OCI-LY1 (cell line): Measurements from ENCODE around the gene EIF2S1.

Experiments
- EZH2 ChIP-seq: fragments of 200-600 bp; sonication (generic), shearing (Covaris generic); IDR thresholded peaks from 2 replicates; pipeline ENCODE4 v1.8.0; 2017; ENCODE audit warnings: borderline replicate concordance, mixed run types, mild to moderate bottlenecking, antibody characterized with exemption, low read length, moderate library complexity, mixed read lengths
- TF ChIP-seq, protein P1 (sequence below): fragments of 200-600 bp; sonication (generic), shearing (Covaris generic); IDR thresholded peaks from 2 replicates; pipeline ENCODE4 v1.5.1; 2017; ENCODE audit warnings: mild to moderate bottlenecking, antibody characterized with exemption, low read length, moderate library complexity, mixed read lengths

DNA sequence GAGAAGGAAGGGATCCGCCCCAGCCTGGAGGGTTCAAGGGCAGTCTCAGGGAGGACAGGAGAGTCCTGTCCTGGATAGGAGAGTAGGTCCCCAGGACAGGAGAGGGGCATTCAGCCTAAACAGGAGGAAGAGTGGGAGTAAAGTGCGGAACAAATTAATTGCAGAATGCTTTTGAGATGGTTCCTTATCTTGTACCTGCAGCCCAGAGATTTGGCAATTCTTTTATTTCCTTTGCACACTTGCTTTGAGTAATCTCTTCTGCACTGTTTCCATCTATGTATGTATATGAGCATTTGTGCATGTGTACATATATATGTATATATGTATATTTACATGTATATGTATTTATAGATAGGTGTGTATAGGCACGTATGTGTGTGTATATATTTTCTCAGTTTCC, 29.1 kb downstream of the EIF2S1 start:
- no peak for TF ChIP-seq EZH2
- TF ChIP-seq, protein P1, sequence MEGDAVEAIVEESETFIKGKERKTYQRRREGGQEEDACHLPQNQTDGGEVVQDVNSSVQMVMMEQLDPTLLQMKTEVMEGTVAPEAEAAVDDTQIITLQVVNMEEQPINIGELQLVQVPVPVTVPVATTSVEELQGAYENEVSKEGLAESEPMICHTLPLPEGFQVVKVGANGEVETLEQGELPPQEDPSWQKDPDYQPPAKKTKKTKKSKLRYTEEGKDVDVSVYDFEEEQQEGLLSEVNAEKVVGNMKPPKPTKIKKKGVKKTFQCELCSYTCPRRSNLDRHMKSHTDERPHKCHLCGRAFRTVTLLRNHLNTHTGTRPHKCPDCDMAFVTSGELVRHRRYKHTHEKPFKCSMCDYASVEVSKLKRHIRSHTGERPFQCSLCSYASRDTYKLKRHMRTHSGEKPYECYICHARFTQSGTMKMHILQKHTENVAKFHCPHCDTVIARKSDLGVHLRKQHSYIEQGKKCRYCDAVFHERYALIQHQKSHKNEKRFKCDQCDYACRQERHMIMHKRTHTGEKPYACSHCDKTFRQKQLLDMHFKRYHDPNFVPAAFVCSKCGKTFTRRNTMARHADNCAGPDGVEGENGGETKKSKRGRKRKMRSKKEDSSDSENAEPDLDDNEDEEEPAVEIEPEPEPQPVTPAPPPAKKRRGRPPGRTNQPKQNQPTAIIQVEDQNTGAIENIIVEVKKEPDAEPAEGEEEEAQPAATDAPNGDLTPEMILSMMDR: no peak
